KG1 (cell line): Measurements from ENCODE around the gene SMG9.

ENCODE experiments used
- DNase-seq: peaks from one replicate; lab custom pipeline; 2025; lab: John Stamatoyannopoulos, UW

SMG9 gene

DNA sequence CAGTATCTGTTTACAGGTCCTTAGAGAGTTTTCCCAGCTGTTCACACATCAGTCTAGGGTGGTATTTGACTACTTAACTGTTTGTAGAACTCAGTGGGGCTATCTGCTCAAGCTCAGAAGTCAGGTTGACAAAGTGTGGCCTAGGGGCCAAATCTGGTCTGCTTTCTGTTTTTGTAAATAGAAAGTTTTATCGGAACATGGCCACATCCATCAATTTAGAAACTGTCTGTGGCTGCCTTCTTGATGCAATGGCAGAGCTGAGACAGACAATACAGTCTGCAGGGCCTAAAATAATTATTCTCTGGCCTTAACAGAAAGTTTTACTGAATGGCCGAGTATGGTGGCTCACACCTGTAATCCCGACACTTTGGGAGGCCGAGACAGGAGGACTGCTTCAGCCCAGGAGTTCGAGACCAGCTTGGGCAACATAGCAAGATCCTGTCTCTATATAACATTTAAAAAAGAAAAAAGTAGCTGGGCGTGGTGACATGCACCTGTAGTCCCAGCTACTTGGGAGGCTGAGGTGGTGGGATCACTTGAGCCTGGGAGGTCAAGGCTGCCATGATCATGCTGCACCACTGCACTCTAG, 2.4 kb downstream of the SMG9 start:
- no peak for DNase-seq

GRCh38 chr19:43751466-43752220, 3.1 kb downstream of the SMG9 start:
- no peak for DNase-seq

DNA sequence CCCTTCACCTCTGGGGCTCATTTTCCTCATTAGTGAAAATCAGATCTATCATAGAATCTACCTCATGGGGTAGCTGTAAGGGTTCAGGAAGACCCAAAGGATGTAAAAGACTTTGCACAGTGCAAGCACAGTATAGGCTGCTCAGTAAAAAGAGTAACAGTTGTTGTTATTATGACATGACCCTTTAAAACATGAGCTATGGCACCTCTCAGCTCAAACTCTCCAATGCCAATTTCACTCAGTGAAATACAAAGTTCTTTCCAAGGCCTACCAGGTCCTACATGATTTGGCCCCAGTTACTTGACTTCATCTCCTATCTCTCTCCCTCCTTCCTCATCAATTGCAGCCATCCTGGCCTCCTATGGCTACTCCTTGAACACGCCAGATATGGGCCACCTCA, 4.9 kb downstream of the SMG9 start:
- no peak for DNase-seq

- DNase-seq = no peak
Measured at GRCh38 chr19:43749152-43749551, 5.6 kb downstream of the SMG9 start.

- no peak for DNase-seq
Measured at GRCh38 chr19:43748685-43749084, 6.1 kb downstream of the SMG9 start.

DNA sequence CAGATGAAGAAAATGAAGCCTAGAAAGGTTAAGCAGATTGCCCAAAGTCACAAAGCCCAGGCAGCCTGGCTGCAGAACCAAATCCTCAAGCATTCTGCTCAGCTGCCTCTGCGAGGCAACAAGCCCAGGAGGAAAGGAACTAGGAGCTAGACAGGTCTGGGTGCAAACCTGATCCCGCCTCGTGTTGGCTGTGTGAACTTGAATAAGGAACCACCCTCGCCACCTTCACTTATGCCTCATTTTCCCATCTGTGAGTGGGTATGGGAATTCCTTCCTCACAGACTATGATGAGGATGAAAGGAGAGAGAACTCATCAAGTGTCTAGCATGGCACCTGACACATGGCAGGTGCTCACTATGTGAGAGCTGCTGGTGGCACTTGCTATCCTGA, 6.6 kb downstream of the SMG9 start:
- no peak for DNase-seq

GRCh38 chr19:43747557-43748204, 7.1 kb downstream of the SMG9 start:
- no peak for DNase-seq

DNA sequence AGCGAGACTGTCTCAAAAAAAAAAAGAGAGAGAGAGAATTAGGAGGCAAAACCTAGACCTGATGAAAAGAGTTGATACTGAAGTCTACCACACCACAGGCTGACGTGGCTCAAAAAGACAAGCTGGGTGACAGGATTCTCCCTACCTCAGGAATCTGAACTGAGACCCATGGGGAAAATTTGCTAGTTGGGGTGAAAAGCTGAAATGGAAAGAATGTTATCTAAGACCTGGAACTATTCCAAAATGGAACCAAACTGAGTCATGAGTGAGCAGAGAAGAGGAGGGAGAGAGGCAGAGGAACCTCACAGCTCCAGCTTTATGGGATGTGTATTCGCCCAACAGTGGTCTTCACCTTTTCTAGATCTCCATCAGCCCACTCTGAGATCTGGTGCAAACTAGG, 11.7 kb downstream of the SMG9 start:
- DNase-seq = no peak

GRCh38 chr19:43741075-43741825, 13.5 kb downstream of the SMG9 start:
- DNase-seq = no peak

DNA sequence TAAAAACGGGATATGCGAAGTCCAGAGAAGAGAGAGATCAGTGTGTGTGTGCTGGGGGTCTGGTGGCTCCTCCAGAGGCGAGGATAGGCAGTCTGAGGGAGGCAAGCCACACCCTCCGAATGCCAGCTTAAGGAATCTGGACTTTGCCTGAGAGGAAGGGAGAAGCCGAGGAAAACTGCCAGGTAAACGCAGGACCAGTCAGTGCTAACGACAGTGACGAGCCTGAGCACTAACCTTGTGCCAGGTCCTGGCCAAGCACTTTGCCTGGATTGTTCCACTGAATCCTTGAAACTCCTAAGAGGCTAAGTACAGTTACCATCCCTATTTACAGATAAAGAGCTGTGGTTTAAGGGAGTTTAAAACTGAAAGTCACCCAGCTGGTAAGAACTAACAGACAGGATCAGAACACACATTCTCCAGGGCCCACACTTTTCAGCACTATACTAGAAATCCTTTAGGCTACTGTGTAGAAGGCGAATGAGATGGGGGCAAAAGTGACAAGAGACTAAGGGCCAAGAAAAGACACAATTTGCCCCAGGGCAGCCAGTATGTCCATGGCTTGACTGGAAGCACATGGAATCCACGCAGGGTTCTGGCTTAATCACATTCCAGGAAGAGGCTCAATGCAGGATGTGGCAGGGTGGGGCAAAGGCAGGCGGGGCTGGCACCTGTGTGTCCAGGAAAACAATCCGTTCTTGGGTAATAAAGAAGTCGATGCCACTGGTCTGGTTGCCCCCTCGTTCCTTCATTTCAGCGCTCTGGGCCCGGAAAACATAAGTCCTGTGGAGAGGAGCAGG, 15.1 kb downstream of the SMG9 start:
- DNase-seq = no peak

GRCh38 chr19:43738780-43739211, 16.0 kb downstream of the SMG9 start:
- no peak for DNase-seq

DNA sequence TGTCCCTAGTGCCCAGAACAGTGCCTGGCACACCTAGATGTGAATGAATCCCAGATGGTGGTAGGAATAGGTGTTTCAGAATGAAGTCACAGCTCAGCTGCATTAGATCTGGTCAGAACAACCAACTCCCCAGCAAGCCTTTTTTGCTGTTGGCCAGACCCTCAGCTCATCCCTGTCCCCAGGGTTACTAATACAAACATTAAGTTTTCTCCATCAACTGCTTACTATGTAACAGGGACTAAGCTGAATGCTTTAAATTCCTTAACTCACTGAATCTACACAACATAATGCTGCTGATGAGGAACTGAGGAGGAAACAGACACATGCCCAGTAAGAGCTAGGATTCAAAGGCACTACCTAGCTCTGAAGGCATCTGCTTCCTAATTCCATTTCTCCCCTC, 18.8 kb downstream of the SMG9 start:
- no peak for DNase-seq

GRCh38 chr19:43735013-43735412, 19.7 kb downstream of the SMG9 start:
- DNase-seq = no peak

DNA sequence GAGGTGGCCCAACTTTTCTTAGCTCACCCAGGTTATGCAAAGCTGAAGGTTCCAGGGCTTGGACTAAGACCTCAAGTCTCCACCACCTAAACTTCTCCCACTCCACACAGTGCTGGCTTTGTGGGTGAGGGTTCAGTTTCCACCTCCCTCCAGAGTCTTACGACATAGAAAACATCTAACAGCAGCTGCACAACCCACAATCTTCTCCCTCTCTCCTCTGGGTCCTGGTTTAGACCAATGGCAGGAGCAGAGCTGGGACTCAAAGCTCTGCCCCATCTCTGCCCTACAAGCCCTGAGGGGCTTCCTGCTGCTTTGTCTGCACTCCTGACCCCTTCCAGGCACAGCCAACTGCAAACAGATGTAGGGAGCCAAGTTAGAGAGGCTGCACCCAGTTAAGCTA, 22.9 kb downstream of the SMG9 start:
- DNase-seq = no peak

DNA sequence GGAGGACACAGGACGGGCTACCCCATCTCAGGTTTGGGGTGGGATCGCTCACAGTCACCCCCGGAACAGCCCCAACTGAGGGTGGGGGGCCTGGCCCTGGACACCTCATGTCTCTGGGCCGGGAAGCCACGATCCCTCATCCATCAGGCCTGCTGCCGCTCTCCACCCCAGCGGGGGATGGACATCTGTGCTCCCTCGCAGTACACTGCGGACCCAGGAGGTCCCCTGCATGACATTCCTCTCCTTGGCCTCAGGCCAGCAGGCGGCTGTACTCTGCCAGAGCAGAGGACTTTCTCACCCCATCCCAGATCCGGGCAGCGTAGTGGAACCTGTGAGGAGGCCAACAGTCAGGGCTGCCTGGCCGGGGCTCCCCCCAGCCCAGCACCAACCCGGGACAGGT, 23.4 kb downstream of the SMG9 start:
- DNase-seq = no peak

- DNase-seq = no peak
Measured at GRCh38 chr19:43729919-43730318, 24.8 kb downstream of the SMG9 start.

DNA sequence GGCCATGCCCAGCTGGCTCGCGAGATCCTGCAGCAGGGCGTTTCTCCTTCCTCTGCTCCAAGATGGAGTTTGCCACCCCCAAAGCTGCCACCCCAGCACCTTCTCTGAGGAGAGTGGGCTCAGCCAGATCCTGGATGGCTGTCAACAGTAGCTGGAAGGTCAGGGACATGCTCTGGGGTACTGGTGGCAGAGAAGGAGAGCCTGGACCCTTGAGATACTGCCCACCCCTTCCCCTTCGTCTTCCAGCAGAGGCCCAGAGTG, 27.2 kb downstream of the SMG9 start:
- DNase-seq = no peak

GRCh38 chr19:43726736-43727592, 27.8 kb downstream of the SMG9 start:
- no peak for DNase-seq

- DNase-seq = peak; percentile 56
Measured at GRCh38 chr19:43725468-43725867, 29.3 kb downstream of the SMG9 start.

- DNase-seq = no peak
Measured at GRCh38 chr19:43724896-43725295, 29.9 kb downstream of the SMG9 start.

- DNase-seq = no peak
Measured at GRCh38 chr19:43723588-43723987, 31.2 kb downstream of the SMG9 start.
